RWPE2 (cell line): ENCODE measurements around the gene NRIP3.
"Not testable (repeated sequence)": the region's sequence is repeated elsewhere in the genome, so short reads cannot be mapped to it uniquely, and the experiment has no call there.

ENCODE experiments used
- ATAC-seq: fragments of 200-7000 bp; cut with Tn5 transposase; 3 replicates; pipeline ENCODE4 v1.9.1; 2021; ENCODE audit warnings: low read depth
- DNase-seq: peaks from one replicate; pipeline ENCODE4 v3.0.0-alpha.2; 2020; ENCODE audit warnings: low spot score
- H3K27ac ChIP-seq: fragments of 450-650 bp; 2 replicates; pipeline ENCODE4 v1.5.1; 2017; ENCODE audit warnings: mild to moderate bottlenecking; ENCODE audit not compliant: poor library complexity, severe bottlenecking
- H3K27me3 ChIP-seq: fragments of 250-450 bp; sonication (Bioruptor Pico); 2 replicates; pipeline ENCODE4 v1.5.1; 2021; ENCODE audit warnings: mild to moderate bottlenecking, moderate library complexity; ENCODE audit not compliant: insufficient read depth, poor library complexity, severe bottlenecking
- H3K36me3 ChIP-seq: fragments of 250-450 bp; sonication (Bioruptor Pico); 2 replicates; pipeline ENCODE4 v1.5.1; 2020; ENCODE audit warnings: low read depth, mild to moderate bottlenecking, moderate library complexity
- H3K4me1 ChIP-seq: fragments of 250-450 bp; sonication (Bioruptor Pico); 2 replicates; pipeline ENCODE4 v1.5.1; 2021; ENCODE audit warnings: mild to moderate bottlenecking, moderate library complexity; ENCODE audit not compliant: insufficient read depth, poor library complexity, severe bottlenecking
- H3K4me3 ChIP-seq: fragments of 250-450 bp; sonication (Bioruptor Pico); 2 replicates; pipeline ENCODE4 v1.5.1; 2021; ENCODE audit warnings: mild to moderate bottlenecking, moderate library complexity; ENCODE audit not compliant: severe bottlenecking
- H3K9me3 ChIP-seq: fragments of 250-450 bp; sonication (Bioruptor Pico); 2 replicates; pipeline ENCODE4 v1.5.1; 2021; ENCODE audit warnings: mild to moderate bottlenecking, moderate library complexity; ENCODE audit not compliant: severe bottlenecking
- CTCF ChIP-seq: fragments of 450-650 bp; IDR thresholded peaks from one replicate; pipeline ENCODE4 v1.5.1; 2017; ENCODE audit warnings: mild to moderate bottlenecking, moderate library complexity; ENCODE audit not compliant: poor library complexity, severe bottlenecking

NRIP3 gene

GRCh38 chr11:8988329-8989234 lies 15.2 kb downstream of the NRIP3 start:
- no peak for DNase-seq
- TF ChIP-seq CTCF = no peak
- no peak overlapping the region for H3K4me3 ChIP-seq
- H3K4me1 ChIP-seq = no peaks in the 10 kb centered on the region
- H3K27ac ChIP-seq = no peak overlapping the region
- no peaks in the 10 kb centered on the region for H3K9me3 ChIP-seq
- no peaks in the 10 kb centered on the region for H3K27me3 ChIP-seq
- ATAC-seq = peak; percentile 61
- H3K36me3 ChIP-seq = no peaks in the 10 kb centered on the region

- no peak for TF ChIP-seq CTCF
- H3K27me3 ChIP-seq = no peaks in the 10 kb centered on the region
- no peak for DNase-seq
These were observed 16.4 kb downstream of the NRIP3 start for GRCh38 chr11:8987446-8987845.

GRCh38 chr11:8986772-8987171 lies 17.0 kb downstream of the NRIP3 start:
- not testable (repeated sequence) for H3K4me1 ChIP-seq, H3K9me3 ChIP-seq, ATAC-seq

More at GRCh38 chr11:8987446-8987845, 16.4 kb downstream of the NRIP3 start:
- no peak overlapping the region for H3K4me3 ChIP-seq
- H3K4me1 ChIP-seq = no peaks in the 10 kb centered on the region
- H3K9me3 ChIP-seq = no peaks in the 10 kb centered on the region
- ATAC-seq = no peak
- no peaks in the 10 kb centered on the region for H3K36me3 ChIP-seq
- no peak overlapping the region for H3K27ac ChIP-seq

GRCh38 chr11:8985462-8985861 lies 18.3 kb downstream of the NRIP3 start:
- Histone ChIP-seq H3K4me3 (no peak overlapping the region), H3K27ac (no peak overlapping the region), H3K9me3 (no peaks in the 10 kb centered on the region), H3K36me3 (no peaks in the 10 kb centered on the region), H3K4me1 (no peaks in the 10 kb centered on the region), H3K27me3 (no peaks in the 10 kb centered on the region)
- no peak for TF ChIP-seq CTCF
- DNase-seq (no peak), ATAC-seq (no peak)

More at GRCh38 chr11:8986772-8987171, 17.0 kb downstream of the NRIP3 start:
- H3K36me3 ChIP-seq, DNase-seq, H3K27me3 ChIP-seq, H3K4me3 ChIP-seq, H3K27ac ChIP-seq: not testable (repeated sequence)

GRCh38 chr11:8983552-8983951 lies 20.2 kb downstream of the NRIP3 start:
- Histone ChIP-seq H3K4me1 (no peaks in the 10 kb centered on the region), H3K9me3 (no peaks in the 10 kb centered on the region), H3K4me3 (no peak overlapping the region), H3K36me3 (no peaks in the 10 kb centered on the region), H3K27ac (no peak overlapping the region), H3K27me3 (no peaks in the 10 kb centered on the region)
- no peak for TF ChIP-seq CTCF
- ATAC-seq (no peak), DNase-seq (no peak)
